OCI-LY7 (cell line): ENCODE results near the gene AMIGO3.

Experiments
- CTCF ChIP-seq: fragments of 200-600 bp; sonication (generic); conservative IDR thresholded peaks from 2 replicates; pipeline ENCODE4 v1.5.1; 2014; ENCODE audit warnings: mild to moderate bottlenecking, antibody characterized with exemption, low read length, moderate library complexity, mixed read lengths
- EZH2phosphoT487 ChIP-seq: fragments of 200-600 bp; sonication (generic); IDR thresholded peaks from 2 replicates; pipeline ENCODE4 v1.6.1; 2018; ENCODE audit warnings: low read depth, borderline replicate concordance, mild to moderate bottlenecking, mixed run types, antibody characterized with exemption, low read length, moderate library complexity, mixed read lengths

DNA sequence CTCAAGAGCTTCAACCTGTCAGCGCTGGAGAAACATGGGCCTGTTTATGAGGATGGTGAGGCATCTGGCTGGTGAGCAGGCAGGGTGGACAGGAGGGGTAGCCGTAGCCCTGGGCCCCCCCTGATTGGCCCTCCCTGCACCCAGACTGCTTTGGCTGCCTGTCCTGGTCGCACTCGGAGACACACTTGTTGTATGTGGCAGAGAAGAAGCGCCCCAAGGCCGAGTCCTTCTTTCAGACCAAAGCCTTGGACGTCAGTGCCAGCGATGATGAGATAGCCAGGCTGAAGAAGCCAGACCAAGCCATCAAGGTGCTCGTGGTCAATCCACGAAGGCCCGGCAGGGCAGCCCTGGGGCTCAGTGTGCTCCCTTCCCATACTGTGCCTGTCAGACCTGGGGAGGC lies 43.6 kb downstream of the AMIGO3 start:
- no peak for TF ChIP-seq CTCF
- no peak for TF ChIP-seq EZH2phosphoT487
